Testis (tissue), 2 donors: ENCODE results near the gene GTSF1L.

Experiments
- POLR2A ChIP-seq: fragments of 450-650 bp; IDR thresholded peaks from one replicate; pipeline ENCODE4 v1.6.1; 2017; ENCODE audit warnings: antibody characterized with exemption, mild to moderate bottlenecking, moderate library complexity
- TF ChIP-seq, protein P1 (sequence below), 3 experiments: fragments of 450-650 bp in 2 of 3; fragments of 200-600 bp in 1 of 3; sonication (generic) in 1 of 3; IDR thresholded peaks; one replicate each; pipeline ENCODE4 v1.5.1; 2016 to 2019; ENCODE audit warnings: antibody characterized with exemption in 3 of 3, mild to moderate bottlenecking in 2 of 3, moderate library complexity in 1 of 3

DNA sequence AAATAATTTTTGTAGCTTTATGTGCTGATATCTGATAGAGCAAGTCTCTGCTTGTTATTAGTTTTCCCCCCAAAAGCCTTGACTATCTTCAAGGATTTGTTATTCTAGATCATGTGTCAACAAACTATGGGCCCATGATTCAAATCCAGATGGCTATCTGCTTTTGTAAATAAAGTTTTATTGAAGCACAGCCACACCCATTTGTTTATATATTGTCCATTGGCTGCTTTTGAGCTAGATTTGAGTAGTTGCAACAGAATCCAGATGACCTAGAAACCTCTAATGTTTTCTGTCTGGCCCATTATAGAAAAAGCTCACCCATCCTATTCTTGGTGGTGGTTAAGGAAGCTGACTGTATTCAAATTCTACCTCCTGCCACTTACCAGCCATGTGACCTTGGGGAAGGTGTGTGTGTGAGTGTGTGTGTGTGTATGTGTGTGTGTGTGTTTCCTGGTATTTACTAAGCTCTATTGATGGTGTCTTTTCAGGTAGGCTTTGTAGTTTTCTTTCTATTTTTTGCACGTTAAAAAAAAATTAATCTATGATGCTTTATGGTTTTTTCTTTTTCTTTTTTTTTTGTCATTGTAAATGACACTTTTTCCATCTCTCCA lies 1.3 kb upstream of the GTSF1L start:
- TF ChIP-seq POLR2A: no peak
- TF ChIP-seq, protein P1, sequence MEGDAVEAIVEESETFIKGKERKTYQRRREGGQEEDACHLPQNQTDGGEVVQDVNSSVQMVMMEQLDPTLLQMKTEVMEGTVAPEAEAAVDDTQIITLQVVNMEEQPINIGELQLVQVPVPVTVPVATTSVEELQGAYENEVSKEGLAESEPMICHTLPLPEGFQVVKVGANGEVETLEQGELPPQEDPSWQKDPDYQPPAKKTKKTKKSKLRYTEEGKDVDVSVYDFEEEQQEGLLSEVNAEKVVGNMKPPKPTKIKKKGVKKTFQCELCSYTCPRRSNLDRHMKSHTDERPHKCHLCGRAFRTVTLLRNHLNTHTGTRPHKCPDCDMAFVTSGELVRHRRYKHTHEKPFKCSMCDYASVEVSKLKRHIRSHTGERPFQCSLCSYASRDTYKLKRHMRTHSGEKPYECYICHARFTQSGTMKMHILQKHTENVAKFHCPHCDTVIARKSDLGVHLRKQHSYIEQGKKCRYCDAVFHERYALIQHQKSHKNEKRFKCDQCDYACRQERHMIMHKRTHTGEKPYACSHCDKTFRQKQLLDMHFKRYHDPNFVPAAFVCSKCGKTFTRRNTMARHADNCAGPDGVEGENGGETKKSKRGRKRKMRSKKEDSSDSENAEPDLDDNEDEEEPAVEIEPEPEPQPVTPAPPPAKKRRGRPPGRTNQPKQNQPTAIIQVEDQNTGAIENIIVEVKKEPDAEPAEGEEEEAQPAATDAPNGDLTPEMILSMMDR (IDR thresholded peaks at IDR 0.05): no peak
